Stimulated activated naive CD8-positive, alpha-beta T cell treated with anti-CD3 and anti-CD28 coated beads, Interleukin-15, Interleukin-2, amounts not matched to agents 100 U/mL and 50 U/mL, for 24 hours (primary cell): ENCODE measurements around the gene CYSTM1.
"Not testable (repeated sequence)": the region's sequence is repeated elsewhere in the genome, so short reads cannot be mapped to it uniquely, and the experiment has no call there.

ENCODE experiments used
- ATAC-seq: fragments of 150-1000 bp; cut with Tn5 transposase; one replicate; pipeline ENCODE4 v1.10.0; 2021
- DNase-seq: peaks from one replicate; pipeline ENCODE4 v3.0.0; 2021

The CYSTM1 gene

DNA sequence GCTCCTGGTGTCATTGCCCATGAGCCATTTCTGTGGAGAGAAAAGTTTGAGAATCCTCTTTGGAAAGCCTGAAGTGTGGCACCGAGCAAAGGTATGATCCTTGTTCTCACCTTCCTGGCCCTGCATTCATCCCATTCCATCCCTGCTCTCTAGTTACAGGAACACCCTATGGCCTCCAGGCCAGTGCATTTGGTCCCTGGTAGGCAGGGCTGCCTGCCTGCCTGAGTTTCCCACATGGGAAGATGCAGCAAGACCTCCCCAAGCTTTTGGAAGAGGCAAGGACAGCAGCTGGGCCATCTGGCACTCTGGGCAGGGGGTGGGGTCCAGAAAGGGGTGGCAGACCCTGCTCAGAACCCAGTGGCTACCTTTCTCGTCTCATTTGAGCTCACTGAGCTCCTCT is 24.8 kb upstream of the CYSTM1 start:
- ATAC-seq: no peak
- no peak for DNase-seq

DNA sequence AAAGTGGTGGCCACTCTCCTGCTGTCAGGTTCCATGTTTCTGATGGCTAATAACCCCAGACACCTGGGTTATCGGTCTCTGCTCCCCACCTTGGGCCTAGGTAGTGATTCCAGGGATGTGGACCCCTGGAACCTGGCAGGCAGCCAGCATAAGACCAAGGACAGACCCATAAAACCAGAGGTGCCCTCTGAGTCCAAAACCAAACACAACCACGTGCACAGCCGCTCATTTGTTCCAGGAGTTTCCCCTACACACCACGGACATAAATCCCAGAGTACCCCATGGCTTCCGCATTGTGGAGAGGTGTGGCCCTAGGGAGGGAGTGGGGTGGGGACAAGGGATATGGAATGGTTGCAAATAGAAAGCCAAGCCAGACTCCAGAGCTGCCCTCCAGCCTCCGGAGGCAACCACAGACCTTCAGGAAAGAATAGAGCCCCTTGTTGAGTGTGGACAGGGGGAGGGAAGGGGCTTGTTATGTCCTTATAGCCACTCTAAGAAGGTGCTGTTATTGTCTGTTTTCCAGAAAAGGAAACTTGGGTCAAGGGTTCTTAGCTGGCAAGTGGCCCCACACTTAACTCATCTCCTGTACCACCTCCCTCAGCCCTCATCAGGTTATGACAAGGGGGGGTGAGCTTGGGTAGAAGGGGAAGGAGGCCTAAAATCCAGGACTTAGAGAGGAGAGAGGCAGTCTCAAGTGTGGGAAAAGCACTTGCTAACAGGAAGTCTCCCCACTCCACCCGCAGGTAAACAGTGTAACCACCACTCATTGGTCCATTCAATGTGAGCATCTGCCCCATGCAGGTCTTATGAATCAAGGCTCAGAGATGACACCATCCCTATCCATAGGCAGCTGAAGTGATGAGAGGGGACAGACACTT is 23.6 kb upstream of the CYSTM1 start:
- DNase-seq: no peak
- ATAC-seq: no peak

GRCh38 chr5:140152022-140152999 is 22.7 kb upstream of the CYSTM1 start:
- ATAC-seq: no peak
- no peak for DNase-seq

DNA sequence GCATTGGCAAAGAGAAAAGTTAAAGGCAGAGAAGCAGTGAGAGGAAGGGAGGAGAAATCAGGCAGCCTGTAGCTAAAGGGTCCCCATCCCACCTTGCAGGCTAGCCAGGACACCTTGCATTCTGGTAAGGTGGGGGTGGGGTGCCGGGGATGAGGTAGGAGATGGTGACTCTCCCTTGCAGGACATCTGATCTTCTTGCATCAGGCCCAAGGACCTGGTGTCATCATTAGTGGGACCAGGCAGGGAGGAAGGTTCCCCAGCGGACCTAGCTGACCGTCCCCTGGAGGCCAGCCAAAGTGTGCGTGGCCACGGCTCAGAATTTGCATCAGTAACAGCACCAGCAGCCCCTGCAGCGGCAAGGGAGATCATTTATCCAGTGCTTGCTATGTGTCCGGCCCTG is 21.7 kb upstream of the CYSTM1 start:
- ATAC-seq: no peak
- DNase-seq: no peak

GRCh38 chr5:140153905-140154304 is 21.1 kb upstream of the CYSTM1 start:
- ATAC-seq (no peak), DNase-seq (no peak)

- not testable (repeated sequence) for DNase-seq, ATAC-seq
These were observed 20.1 kb upstream of the CYSTM1 start for GRCh38 chr5:140154710-140155381.

DNA sequence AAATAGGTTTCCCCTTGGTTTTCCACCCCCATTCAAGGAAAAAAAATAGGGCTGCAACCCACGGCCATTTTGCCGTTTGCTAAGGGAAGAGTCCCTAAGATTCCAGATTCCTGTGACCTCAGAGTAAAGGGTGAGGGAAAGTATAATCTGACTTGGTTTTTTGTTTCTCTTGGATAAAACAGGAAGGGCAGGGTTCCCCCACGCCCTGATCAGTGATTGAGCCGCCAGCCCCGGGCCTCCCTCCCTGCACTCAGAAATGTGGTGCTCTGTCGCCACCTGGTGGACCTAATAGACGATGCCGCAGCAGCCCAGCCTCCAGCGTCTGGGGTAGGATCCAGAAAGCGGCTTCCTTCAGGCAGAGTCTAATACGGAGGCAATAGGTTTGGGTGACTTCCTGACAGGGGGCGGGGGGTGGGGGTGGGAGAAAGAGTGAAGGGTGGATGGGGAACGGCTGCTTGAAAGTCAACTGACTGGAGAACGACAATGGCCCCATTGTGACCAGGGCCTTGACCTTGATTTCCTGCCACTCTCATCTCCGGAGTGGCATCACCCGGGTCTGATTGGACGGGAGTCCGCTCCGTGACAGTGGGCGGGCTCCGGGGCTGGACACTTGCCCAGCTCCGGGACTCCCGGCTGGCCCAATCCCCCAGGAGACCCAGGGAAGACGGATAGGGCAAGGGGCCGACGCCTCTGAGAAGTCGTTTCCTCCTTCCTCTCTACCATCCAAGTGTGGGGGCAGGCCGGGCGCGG is 17.8 kb upstream of the CYSTM1 start:
- peak; percentile 99 for ATAC-seq
- DNase-seq: peak; percentile 88

DNA sequence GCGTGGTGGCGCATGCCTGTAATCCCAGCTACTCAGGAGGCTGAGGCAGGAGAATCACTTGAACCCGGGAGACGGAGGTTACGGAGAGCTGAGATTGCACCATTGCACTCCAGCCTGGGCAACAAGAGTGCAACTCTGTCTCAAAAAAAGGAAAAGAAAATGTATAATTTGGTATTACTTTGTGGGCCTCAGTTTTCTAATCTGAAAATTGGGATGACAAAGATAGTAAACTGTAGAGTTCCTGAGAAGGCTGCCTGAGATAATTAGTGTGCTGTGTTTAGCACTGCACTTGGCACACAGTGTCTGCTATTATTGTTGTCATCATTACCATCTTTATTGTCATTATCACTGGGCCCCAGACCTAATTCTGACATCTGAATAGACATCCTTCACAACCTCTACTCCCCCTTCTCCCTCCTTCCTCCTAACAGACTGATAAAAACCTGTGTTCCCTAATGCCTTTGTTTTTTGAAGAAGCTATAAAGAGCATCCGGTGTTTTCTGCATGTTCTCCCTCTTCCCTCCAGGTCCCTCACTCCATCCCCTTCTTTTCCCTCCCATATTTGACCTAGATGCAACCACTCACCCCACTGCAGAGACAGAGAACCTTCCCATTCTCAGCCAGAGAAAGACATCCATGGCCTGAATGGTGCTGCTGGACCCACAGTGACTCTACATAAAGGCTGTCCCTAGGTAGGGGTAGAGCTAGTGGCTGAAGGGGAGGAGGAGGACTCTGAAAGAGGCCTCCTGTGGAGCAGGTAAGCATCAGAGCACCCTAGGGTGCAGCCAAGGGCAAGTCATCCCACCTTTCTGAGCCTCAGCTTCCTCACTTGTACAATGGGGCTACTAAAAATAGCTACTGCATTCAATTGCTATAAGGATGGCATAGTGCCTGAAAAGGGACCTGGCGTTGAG is 15.7 kb upstream of the CYSTM1 start:
- no peak for ATAC-seq
- DNase-seq: no peak

DNA sequence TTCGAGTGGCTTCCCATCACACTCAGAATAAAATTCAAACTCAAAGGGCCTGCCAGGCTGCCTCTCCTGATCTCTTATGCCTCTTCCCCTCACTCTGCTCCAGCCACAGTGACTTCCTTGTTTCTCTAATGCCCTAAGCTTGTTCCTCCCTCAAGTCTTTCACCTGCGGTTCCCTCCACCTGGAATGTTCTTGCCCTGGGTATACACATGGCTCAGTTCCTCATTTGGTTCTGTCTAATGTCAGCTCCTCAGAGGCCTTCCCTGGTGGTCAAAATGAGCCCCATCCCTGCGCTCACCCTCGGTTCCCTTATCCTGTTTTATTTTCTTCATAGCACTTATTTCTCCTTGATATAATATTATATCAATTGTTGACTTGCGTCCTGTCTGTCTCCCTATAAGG is 12.7 kb upstream of the CYSTM1 start:
- ATAC-seq: no peak
- no peak for DNase-seq

DNA sequence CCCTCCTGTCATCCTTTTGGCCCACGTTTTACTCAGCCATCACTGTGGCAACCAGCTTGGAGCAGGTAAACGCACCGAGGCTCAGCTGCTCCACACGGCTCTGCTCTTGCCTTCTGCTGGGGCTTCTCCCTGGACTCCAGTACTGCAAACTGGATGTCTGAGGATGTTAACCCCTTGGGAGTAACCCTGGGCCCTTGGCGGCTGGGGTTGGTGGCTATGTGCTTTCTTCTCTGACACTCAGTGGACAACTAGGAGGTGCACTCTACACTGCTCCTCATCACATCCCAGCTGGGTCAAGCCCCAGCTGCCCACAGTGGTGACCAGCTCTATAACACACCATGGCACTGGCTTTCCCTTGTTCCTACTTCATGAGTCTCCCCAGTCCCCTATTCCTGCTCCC is 12.2 kb upstream of the CYSTM1 start:
- DNase-seq: no peak
- ATAC-seq: no peak

DNA sequence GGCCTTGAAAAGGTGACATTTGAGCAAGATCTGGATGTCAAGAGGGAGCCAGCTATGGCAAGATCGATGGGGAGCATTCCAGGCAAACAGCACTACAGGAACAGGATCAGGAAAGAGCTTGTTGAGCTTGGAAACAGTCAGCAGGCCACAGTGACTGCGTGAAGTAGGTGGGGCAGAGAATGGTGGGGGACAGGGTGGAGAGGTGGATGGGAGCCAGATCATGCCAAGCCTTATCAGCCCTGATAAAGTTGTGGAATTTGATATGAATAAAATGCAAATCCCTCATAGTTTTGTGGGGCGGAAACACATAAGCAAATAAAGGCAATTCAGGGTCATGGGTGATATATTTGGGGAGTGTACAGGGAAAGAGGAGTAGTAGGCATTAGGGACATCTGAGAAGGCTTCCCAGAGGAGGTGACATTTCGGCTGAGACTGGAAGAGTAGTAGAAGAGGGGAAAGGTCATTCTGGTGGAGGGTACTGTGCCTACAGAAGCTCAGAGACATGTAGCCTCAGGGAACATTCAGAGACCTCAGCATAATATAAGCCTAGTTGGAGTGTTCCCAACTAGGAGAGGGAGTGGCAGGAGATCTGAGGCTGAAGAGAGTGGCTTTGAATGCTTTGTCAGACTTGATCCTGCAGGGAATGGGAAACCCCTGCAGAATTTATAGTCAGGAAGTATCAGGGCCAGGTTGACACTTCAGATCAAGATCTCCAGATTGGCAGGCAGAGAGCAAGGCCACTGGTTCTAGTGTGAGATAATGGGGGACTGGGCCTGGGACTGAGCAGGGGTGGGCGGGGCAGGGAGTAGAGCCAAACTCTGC is 9.7 kb upstream of the CYSTM1 start:
- DNase-seq (no peak), ATAC-seq (no peak)

- DNase-seq (no peak), ATAC-seq (no peak)
These were observed 9.1 kb upstream of the CYSTM1 start for GRCh38 chr5:140165923-140166270.

DNA sequence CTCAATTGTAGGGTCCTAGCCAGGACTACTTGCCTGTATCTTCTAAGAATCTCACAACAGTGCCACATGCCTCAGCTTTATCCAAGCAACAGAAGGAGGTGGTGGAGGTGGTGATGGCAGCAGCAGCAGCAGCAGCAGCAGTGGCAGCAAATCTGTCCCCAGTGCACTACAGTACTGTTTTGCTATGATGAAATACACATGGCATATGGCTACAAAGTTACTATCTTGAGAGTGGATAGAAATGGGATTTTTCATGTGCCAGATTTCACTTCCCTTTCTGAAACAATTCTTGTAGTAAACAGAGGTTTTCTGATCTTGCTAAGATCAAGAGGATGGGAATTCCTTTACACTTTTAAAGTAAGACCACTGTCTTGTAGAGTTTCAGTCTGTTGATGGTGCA is 8.1 kb upstream of the CYSTM1 start:
- ATAC-seq: no peak
- DNase-seq: no peak

GRCh38 chr5:140168371-140168770 is 6.6 kb upstream of the CYSTM1 start:
- no peak for ATAC-seq
- no peak for DNase-seq

GRCh38 chr5:140169410-140169809 is 5.6 kb upstream of the CYSTM1 start:
- DNase-seq (no peak), ATAC-seq (no peak)

DNA sequence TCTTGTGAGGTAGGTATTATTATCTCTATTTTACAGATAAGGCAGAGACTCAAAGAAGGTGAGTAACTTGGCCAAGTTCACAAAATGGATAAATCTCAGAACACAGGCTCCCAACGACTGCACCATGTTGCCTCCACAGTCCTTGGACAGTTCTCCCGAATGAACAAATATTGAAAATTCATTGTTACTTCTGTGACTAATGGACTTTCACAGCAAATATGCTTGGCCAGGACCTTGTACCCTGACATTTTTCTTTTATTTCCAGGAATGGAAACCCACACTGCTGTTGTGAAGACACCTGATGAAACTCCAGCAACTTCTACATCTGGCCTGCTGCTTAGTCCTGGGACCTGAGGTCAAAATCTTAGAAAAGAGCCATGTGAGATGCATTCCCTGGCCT is 2.5 kb upstream of the CYSTM1 start:
- DNase-seq (no peak), ATAC-seq (no peak)

GRCh38 chr5:140174014-140174413 is 974 bp upstream of the CYSTM1 start:
- ATAC-seq (no peak), DNase-seq (no peak)

DNA sequence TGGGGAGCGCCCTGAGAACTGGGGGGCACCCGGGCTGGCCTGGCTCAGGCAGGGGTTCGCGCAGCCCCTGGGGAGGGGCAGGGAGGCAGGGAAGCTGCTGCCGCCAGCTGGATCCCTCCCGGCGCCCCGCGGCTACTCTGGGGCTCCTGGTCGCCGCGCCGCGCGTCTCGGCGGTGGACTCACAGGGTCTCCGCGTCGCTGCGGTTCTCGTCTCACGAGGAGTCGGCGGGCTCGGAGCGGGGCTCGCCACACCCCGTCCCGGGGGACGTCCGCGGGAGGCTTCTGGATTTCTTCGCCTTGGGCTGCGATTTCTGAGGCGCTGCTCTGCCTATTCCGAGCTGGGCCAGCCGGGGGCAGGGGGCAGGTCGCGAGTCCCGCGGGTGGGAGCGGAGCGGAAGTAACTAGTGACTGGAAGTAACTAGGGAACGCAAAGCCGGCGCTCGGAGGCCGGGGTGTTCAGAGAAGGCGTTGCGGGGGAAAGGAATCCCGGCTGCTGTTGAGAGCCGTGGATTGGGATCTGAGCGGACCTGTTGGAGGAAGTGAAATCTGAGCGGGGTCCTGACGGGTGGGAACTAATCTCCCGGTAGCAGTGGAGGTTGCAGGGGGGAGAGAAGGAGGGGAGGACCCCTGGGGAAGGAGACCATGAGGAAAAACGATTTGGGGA is 511 bp downstream of the CYSTM1 start:
- DNase-seq (peak; percentile 71), ATAC-seq (peak; percentile 60)

- ATAC-seq (no peak), DNase-seq (no peak)
These were observed 1.0 kb downstream of the CYSTM1 start for GRCh38 chr5:140176031-140176387.

DNA sequence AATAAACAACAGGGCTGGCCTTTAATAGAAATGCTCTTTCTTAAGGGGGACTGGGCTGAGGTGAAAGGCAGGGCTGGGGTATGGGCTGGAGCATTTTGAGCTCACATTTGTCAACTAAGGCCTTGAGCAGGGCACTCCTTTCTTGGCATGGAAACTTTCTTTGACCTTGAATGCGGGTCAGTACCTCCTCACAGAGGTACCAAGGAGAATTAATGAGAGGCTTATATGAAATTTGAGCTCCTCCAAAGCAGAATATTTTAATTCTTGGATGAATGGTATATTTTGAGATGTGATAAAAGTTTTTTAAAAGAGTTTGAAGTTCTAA is 3.1 kb downstream of the CYSTM1 start:
- DNase-seq: no peak
- ATAC-seq: no peak
